HepG2 (cell line): ENCODE results near the gene SPHK1. TPM values are rescaled to one million over a fixed set of nuclear protein-coding genes. Genes with fewer than 3 reads are reported as not detected.

Experiments
- CEBPB ChIP-seq: IDR thresholded peaks from 2 replicates; pipeline ENCODE4 v1.6.1; 2011; ENCODE audit warnings: low read depth, low read length, improper control_type of control experiment, borderline replicate concordance
- ETV5 ChIP-seq: IDR thresholded peaks from 2 replicates; pipeline ENCODE4 v1.6.1; 2018; ENCODE audit warnings: missing biosample characterization, missing genetic modification reagents, inconsistent platforms, borderline replicate concordance
- HMG20A ChIP-seq: IDR thresholded peaks from 2 replicates; pipeline ENCODE4 v1.6.1; 2016; ENCODE audit warnings: borderline replicate concordance
- HOXA3 ChIP-seq: sonication (generic); formaldehyde crosslinking; IDR thresholded peaks from 2 replicates; pipeline ENCODE4 v1.5.0; 2020; ENCODE audit warnings: missing genetic modification reagents
- MAZ ChIP-seq, 2 experiments: sonication (generic) in 1 of 2; formaldehyde crosslinking in 1 of 2; IDR thresholded peaks; 2 replicates each; pipeline versions ENCODE4 v1.5.0 to v1.6.1; 2012 to 2020; ENCODE audit warnings: low read depth in 2 of 2, mild to moderate bottlenecking in 2 of 2, borderline replicate concordance in 1 of 2, improper control_type of control experiment in 1 of 2, low read length in 1 of 2, missing genetic modification reagents in 1 of 2, moderate library complexity in 1 of 2
- NPAS2 ChIP-seq: sonication (generic); formaldehyde crosslinking; IDR thresholded peaks from 2 replicates; pipeline ENCODE4 v1.8.0; 2022; ENCODE audit warnings: mild to moderate bottlenecking, missing genetic modification reagents, borderline replicate concordance
- PHF8 ChIP-seq: sonication (generic); formaldehyde crosslinking; IDR thresholded peaks from 2 replicates; pipeline ENCODE4 v1.5.0; 2020; ENCODE audit warnings: missing genetic modification reagents
- PPARG ChIP-seq: conservative IDR thresholded peaks from 2 replicates; pipeline ENCODE4 v1.6.1; 2016; ENCODE audit warnings: missing biosample characterization, missing genetic modification reagents
- RFXANK ChIP-seq: IDR thresholded peaks from 2 replicates; pipeline ENCODE4 v1.6.1; 2016
- RFXAP ChIP-seq: sonication (generic); formaldehyde crosslinking; IDR thresholded peaks from 2 replicates; pipeline ENCODE4 v1.4.0; 2020; ENCODE audit warnings: missing genetic modification reagents, borderline replicate concordance
- SOX5 ChIP-seq: IDR thresholded peaks from 2 replicates; pipeline ENCODE4 v1.6.1; 2016; ENCODE audit warnings: borderline replicate concordance
- TGIF2 ChIP-seq: IDR thresholded peaks from 2 replicates; pipeline ENCODE4 v1.6.1; 2016; ENCODE audit warnings: control low read depth, missing compliant biosample characterization
- XRCC5 ChIP-seq: fragments of 200-400 bp; formaldehyde crosslinking; optimal IDR thresholded peaks from 2 replicates; pipeline ENCODE3; 2017; ENCODE audit warnings: mild to moderate bottlenecking, low read length
- ZBTB26 ChIP-seq: IDR thresholded peaks from 2 replicates; pipeline ENCODE4 v1.6.1; 2016; ENCODE audit warnings: missing compliant biosample characterization, missing genetic modification reagents, borderline replicate concordance
- ZC3H4 ChIP-seq: sonication (generic); formaldehyde crosslinking; IDR thresholded peaks from 2 replicates; pipeline ENCODE4 v1.4.0; 2020; ENCODE audit warnings: missing genetic modification reagents, borderline replicate concordance
- ZMYM4 ChIP-seq: sonication (generic); formaldehyde crosslinking; IDR thresholded peaks from 2 replicates; pipeline ENCODE4 v1.8.1; 2023; ENCODE audit warnings: mild to moderate bottlenecking, missing genetic modification reagents
- ZNF703 ChIP-seq: sonication (generic); formaldehyde crosslinking; IDR thresholded peaks from 2 replicates; pipeline ENCODE4 v1.5.1; 2020; ENCODE audit warnings: missing genetic modification reagents, mild to moderate bottlenecking, moderate library complexity, borderline replicate concordance
- ZNF747 ChIP-seq: sonication (generic); formaldehyde crosslinking; IDR thresholded peaks from 2 replicates; pipeline ENCODE4 v1.8.1; 2023; ENCODE audit warnings: missing genetic modification reagents, mild to moderate bottlenecking, borderline replicate concordance
- polyA plus RNA-seq, 8 experiments: library from polyadenylated mRNA; depleted of rRNA in 3 of 8; stranded (reverse) in 7 of 8; unstranded in 1 of 8; fragments of >200 nt; fragmentation: Illumina TruSeq in 4 of 8; extraction: Trizol in 4 of 8; gene quantifications; 2 replicates each; pipeline versions ENCODE4 v1.2.1 to v1.2.3, GENCODE V29; 2011 to 2016; ENCODE audit warnings: low read depth in 4 of 8, missing spikeins in 1 of 8, mixed read lengths in 1 of 8; ENCODE audit not compliant: insufficient read depth in 1 of 8
- total RNA-seq, 5 experiments: library from RNA; depleted of rRNA; stranded (reverse); fragments of >200 nt; fragmentation: Illumina TruSeq; extraction: Trizol; gene quantifications; 2 replicates each; pipeline ENCODE4 v1.2.3, GENCODE V29; 2016; ENCODE audit warnings: low read depth in 1 of 5
- TF ChIP-seq, protein P1 (sequence below): IDR thresholded peaks from 2 replicates; pipeline ENCODE4 v1.6.1; 2016; ENCODE audit warnings: low read depth
- TF ChIP-seq, protein P2 (sequence below): sonication (generic); formaldehyde crosslinking; IDR thresholded peaks from 2 replicates; pipeline ENCODE4 v1.8.1; 2023; ENCODE audit warnings: mild to moderate bottlenecking, missing genetic modification reagents, borderline replicate concordance
- TF ChIP-seq, protein P3 (sequence below), 2 experiments: sonication (generic) in 1 of 2; formaldehyde crosslinking in 1 of 2; IDR thresholded peaks; 2 replicates each; pipeline versions ENCODE4 v1.4.0 to v1.6.1; 2018 to 2020; ENCODE audit warnings: missing genetic modification reagents in 2 of 2, borderline replicate concordance in 1 of 2, low read depth in 1 of 2, mild to moderate bottlenecking in 1 of 2, missing biosample characterization in 1 of 2
- TF ChIP-seq, protein P4 (sequence below): sonication (generic); formaldehyde crosslinking; IDR thresholded peaks from 2 replicates; pipeline ENCODE4 v1.8.1; 2023; ENCODE audit warnings: missing genetic modification reagents, mild to moderate bottlenecking, borderline replicate concordance

Gene SPHK1
- total and polyA plus RNA-seq, 2 of the 13 experiments (the other 11 are each of a cell fraction or from before 2014, with no cell fraction given): 129 to 160 TPM

GRCh38 chr17:76397687-76398522 is 13.5 kb downstream of the SPHK1 start (continued):
- TF ChIP-seq MAZ (IDR thresholded peaks at IDR 0.05; ENCODE audit: borderline replicate concordance, low read depth, low read length) (no peak), MAZ (CRISPR knock-in tag; IDR thresholded peaks at IDR 0.05; ENCODE audit: low read depth) (peak; percentile 74), PHF8 (0 out of 2 replicates have a peak, but pooled peaks have one; percentile 23), XRCC5 (peak; percentile 82), ZC3H4 (no peak; the same call in 1 of the 2 replicates), NPAS2 (CRISPR knock-in tag) (no peak), TGIF2 (CRISPR knock-in tag) (no peak), ZMYM4 (CRISPR knock-in tag) (0 out of 2 replicates have a peak, but pooled peaks have one; percentile 22), ETV5 (CRISPR knock-in tag) (no peak), ZNF703 (CRISPR knock-in tag) (no peak), RFXAP (CRISPR knock-in tag) (0 out of 2 replicates have a peak, but pooled peaks have one; percentile 55), HMG20A (CRISPR knock-in tag) (no peak), CEBPB (no peak), ZNF747 (CRISPR knock-in tag) (no peak; the same call in 1 of the 2 replicates), RFXANK (CRISPR knock-in tag) (no peak), ZBTB26 (CRISPR knock-in tag) (peak; percentile 78; the same call in 1 of the 2 replicates), HOXA3 (CRISPR knock-in tag) (peak; percentile 57), PPARG (CRISPR knock-in tag) (0 out of 2 replicates have a peak, but pooled peaks have one; percentile 28), SOX5 (CRISPR knock-in tag) (no peak)
- TF ChIP-seq, protein P1, sequence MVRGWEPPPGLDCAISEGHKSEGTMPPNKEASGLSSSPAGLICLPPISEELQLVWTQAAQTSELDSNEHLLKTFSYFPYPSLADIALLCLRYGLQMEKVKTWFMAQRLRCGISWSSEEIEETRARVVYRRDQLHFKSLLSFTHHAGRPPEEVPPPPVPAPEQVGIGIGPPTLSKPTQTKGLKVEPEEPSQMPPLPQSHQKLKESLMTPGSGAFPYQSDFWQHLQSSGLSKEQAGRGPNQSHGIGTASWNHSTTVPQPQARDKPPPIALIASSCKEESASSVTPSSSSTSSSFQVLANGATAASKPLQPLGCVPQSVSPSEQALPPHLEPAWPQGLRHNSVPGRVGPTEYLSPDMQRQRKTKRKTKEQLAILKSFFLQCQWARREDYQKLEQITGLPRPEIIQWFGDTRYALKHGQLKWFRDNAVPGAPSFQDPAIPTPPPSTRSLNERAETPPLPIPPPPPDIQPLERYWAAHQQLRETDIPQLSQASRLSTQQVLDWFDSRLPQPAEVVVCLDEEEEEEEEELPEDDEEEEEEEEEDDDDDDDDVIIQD: no peak
- TF ChIP-seq, protein P2, sequence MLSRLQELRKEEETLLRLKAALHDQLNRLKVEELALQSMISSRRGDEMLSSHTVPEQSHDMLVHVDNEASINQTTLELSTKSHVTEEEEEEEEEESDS (CRISPR knock-in tag): no peak
- TF ChIP-seq, protein P3, sequence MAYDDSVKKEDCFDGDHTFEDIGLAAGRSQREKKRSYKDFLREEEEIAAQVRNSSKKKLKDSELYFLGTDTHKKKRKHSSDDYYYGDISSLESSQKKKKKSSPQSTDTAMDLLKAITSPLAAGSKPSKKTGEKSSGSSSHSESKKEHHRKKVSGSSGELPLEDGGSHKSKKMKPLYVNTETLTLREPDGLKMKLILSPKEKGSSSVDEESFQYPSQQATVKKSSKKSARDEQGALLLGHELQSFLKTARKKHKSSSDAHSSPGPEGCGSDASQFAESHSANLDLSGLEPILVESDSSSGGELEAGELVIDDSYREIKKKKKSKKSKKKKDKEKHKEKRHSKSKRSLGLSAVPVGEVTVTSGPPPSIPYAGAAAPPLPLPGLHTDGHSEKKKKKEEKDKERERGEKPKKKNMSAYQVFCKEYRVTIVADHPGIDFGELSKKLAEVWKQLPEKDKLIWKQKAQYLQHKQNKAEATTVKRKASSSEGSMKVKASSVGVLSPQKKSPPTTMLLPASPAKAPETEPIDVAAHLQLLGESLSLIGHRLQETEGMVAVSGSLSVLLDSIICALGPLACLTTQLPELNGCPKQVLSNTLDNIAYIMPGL (CRISPR knock-in tag; IDR thresholded peaks at IDR 0.05; ENCODE audit: borderline replicate concordance in 1 of 2, low read depth in 1 of 2): peak; percentile 45 to 66; a peak in 2 of 4 replicates
- TF ChIP-seq, protein P4, sequence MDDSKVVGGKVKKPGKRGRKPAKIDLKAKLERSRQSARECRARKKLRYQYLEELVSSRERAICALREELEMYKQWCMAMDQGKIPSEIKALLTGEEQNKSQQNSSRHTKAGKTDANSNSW (CRISPR knock-in tag): no peak
